Tibial nerve (tissue), 3 donors: ENCODE results near the gene RPRM.

Experiments
- CTCF ChIP-seq, 5 experiments: fragments of 200-600 bp in 3 of 5; fragments of 450-650 bp in 2 of 5; sonication (generic) in 3 of 5; IDR thresholded peaks; one replicate each; pipeline ENCODE4 v1.5.1; 2016 to 2019; ENCODE audit warnings: antibody characterized with exemption in 5 of 5, mild to moderate bottlenecking in 3 of 5, moderate library complexity in 2 of 5
- POLR2A ChIP-seq, 2 donors: fragments of 450-650 bp; IDR thresholded peaks; one replicate each; pipeline ENCODE4 v1.6.1; 2017; ENCODE audit warnings: antibody characterized with exemption in 2 of 2, mild to moderate bottlenecking in 2 of 2, moderate library complexity in 2 of 2

DNA sequence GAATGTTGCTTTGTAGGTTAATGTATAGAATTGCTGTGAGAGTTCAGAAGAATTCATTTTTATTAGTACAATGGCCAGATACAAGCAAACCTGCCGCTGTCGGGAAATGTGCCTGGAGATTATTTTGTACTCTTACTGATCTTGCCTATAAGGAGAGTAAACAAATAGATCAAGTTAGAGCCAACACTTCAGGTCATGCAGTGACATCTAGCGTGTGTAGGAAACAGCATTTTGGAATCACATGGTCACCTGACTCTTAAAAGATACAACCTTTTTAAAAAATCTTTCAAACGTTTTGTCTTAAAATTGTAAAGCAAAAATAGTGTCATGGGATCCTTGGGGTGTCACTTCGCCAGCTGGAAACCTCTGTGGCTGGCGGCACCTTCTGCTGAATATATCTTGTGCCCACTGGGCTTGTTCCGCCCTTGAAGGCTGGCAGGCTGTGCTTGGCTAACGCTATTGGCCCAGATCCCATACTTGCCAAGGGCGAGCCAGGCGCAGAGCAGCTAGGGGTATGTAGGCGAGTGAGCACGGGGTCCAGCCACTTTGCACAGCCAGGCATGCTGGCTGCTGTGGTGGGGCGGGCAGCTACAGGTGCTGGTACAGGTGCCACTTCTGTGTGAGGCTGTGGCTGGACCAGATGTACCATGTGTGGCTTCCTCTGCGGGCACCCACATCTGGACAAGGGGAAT, 19.5 kb upstream of the RPRM start:
- TF ChIP-seq CTCF (IDR thresholded peaks at IDR 0.05) (no peak), POLR2A (IDR thresholded peaks at IDR 0.05) (no peak)
